GM19193 (cell line): ENCODE measurements around the gene RAPGEF3.

Source experiments
- POLR2A ChIP-seq: IDR thresholded peaks from 4 replicates; pipeline ENCODE4 v1.6.1; 2011; ENCODE audit not compliant: insufficient read depth, insufficient read length; ENCODE audit errors: extremely low read depth

Gene RAPGEF3

DNA sequence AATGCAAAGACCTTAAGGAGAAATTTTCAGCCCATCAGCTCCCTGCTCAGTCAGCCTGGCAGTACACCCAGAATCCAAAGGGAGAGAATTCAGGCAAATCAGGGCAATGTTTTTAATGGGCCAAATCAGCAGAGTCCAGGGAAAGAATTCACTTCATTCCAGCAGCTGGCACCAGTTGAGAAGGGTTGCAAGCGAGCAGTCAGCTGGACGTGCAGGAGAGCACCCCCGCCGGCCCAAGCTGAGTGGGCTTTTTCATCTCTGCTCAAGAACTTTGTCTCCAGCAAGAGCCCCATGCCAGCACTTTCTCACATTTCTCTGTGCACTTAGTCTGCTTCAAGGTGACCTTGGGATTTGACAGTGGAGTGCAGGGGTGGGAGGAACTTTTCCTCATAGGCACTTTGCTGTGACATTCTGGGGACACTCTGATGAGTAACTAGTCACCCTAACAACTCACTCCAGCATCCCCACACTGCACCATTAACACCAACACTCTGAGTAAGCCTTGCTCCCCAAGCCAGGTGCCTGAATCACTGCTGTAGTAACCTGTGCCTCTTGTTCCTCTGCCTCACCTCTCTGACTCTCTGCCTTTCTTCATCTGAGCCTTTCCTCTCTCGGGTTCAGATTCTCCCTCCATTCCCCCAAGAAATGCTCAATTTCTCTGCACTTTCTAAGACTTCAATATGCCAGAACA, 35.6 kb downstream of the RAPGEF3 start:
- TF ChIP-seq POLR2A, result no peak

GRCh38 chr12:47722136-47722834, 36.4 kb downstream of the RAPGEF3 start:
- TF ChIP-seq POLR2A, result no peak

DNA sequence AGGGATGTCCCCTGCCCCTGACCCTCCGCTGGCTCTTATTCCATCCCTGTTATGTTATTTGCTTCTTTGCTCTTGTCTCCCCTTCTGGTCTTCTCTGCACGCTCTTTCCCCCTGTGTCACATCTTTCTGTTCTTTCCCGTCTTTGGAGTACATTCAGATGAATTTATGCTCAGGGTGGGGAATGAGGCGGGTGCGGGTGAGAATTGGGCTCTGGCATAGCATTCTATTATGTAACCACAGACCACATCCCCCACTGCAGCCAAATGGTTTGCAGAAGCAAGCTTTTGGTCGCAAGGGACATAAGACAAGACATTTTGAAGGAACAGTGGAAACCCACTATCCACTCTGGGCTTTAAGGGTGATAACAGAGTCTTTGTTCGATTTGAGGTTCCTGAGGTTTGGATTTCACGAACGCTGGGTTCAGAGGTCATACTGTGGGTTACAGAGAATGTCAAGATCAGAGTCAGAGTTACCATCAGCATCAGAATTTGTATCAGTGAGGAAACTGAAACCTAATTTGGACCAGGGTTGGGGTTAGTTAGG, 37.2 kb downstream of the RAPGEF3 start:
- no peak for TF ChIP-seq POLR2A

GRCh38 chr12:47718531-47718930, 40.1 kb downstream of the RAPGEF3 start:
- no peak for TF ChIP-seq POLR2A

GRCh38 chr12:47717443-47718193, 41.1 kb downstream of the RAPGEF3 start:
- no peak for TF ChIP-seq POLR2A

GRCh38 chr12:47717046-47717442, 41.6 kb downstream of the RAPGEF3 start:
- no peak for TF ChIP-seq POLR2A

GRCh38 chr12:47715877-47716548, 42.7 kb downstream of the RAPGEF3 start:
- TF ChIP-seq POLR2A, result no peak

- no peak for TF ChIP-seq POLR2A
Measured at GRCh38 chr12:47715393-47715876, 43.2 kb downstream of the RAPGEF3 start.

DNA sequence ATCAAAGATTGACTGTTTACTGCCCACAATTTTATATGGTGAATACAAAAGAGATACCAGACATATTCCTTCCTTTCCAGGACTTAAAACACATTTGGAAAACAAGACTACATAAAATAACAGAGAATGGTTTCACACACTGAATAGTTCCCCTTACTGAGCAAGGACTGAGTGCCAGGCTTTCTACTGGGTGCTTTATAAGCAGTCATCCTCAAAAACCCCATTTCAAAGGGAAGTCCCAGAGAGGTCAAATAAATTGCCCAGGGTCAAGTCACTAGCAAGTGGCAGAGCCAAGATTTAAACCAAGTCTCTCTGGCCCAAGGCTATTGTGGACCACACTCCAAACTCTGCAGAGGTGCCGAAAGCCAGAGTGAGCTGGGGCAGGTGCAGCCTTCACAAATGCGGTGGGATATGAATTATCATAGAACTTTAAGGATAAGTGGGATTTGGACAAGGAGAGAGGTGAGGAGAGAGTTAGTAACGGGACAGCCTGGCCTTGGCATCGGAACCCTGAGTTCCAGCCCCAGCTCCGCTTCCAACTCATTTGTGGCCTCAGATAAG, 43.8 kb downstream of the RAPGEF3 start:
- no peak for TF ChIP-seq POLR2A

DNA sequence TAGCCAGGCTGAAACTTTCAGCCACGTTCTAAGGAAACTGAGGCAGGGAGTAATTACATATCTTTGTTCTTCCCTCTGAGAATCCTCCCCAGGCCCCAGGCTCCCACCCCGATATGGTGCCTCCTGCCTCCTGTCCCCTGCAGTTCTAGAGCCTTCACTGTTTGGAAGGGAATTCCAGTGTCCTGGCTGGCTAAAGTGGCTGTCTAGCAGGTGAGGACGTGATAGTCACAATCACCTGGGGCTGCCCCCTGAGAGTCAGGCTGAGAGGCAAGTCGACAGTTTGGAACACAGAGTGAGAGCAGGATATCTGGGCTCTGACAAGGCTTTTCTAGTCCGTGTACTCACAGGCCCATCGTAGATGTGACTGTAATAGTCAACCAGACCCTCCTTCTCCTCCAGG, 46.5 kb downstream of the RAPGEF3 start:
- TF ChIP-seq POLR2A, result no peak

DNA sequence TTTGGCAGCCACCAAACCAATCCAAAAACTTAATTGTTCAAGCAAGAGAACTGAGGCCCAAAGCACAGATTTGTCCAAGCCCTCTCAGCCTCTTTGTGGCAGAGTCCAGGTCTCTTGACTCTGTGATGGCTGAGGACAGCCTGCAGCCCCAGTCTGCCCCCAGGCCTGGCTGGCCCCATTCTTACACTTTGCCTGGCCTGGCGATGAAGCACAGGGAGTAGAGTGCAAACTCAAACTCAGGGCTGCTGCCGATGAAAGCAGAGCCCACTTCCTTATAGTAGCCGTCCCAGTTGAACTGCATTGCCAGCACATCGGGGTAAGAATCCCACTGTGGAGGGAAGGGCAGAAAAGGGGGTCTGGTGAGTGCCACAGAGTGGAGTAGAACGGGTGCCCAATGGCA, 47.2 kb downstream of the RAPGEF3 start:
- TF ChIP-seq POLR2A, result no peak

DNA sequence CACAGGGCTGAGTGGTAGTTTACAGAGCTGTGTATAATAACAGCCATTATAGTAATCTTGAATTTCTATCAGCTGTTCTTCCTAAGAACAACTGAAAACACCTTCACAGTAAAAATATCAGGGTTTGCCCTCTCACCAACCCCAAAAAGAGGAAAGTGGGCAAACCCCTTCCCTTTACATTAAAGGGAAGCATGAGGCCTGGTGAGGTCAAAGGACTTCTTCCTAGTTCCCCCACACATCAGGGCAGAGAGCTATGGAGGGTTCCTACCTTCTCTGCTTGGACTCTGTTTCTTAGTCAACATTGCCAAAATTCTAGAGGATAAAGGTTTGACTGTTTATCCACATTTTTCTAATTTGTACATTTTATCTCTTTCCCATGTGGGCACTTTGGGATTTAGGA, 48.4 kb downstream of the RAPGEF3 start:
- no peak for TF ChIP-seq POLR2A

DNA sequence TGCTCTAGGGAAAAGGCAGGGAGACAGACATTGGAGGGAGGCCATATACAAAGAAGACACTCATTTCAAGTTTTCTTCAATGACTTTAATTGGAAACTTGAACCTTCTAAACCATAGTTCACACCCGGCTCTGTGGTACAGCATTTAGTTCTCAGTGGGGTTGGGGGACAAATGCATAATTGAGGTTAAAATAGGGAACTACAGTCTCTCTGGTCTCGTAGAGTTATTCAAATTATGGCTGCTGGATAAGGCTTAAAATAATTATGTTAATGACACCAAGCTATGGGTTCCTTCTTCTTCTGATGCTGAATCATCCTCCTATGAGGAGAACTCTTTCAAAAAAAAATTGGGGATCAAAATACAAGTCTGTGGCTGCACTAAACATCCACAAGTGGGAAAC, 49.0 kb downstream of the RAPGEF3 start:
- TF ChIP-seq POLR2A, result no peak

- TF ChIP-seq POLR2A, result no peak
Measured at GRCh38 chr12:47709237-47709636, 49.4 kb downstream of the RAPGEF3 start.

GRCh38 chr12:47707905-47708543, 50.7 kb downstream of the RAPGEF3 start:
- TF ChIP-seq POLR2A, result no peak

- no peak for TF ChIP-seq POLR2A
Measured at GRCh38 chr12:47707355-47707754, 51.3 kb downstream of the RAPGEF3 start.
